ENCODE data around the gene KCNC2.

Gene KCNC2

GRCh38 chr12:75011120-75011519 lies 198.5 kb downstream of the KCNC2 start:
- H3K4me2 ChIP-seq (ENCODE audit: low read length): no peak overlapping the region
- no peaks in the 10 kb centered on the region for H3K36me3 ChIP-seq (ENCODE audit: control insufficient read depth, low read length)

DNA sequence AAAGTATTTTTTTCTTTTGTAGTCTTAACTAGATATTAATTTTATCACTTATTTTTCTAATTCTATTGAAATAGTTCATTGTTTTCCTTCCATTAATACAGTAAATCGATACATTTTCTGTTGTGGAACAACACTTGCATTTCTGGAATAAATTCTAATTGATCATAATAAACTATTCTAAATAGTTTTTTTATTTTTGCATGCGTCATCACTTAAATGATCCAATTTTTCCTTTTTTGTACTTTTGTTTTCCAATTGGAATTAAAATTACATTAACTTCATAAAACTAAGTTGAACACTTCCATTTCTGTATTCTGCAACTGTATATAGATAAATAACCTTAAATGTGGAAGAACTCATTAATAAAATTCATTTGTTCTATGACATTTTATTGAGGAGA lies 202.5 kb downstream of the KCNC2 start:
- TF ChIP-seq EZH2phosphoT487 (IDR thresholded peaks at IDR 0.05; ENCODE audit: borderline replicate concordance, low read length) (no peak), CTCF (IDR thresholded peaks at IDR 0.05; ENCODE audit: low read depth, low read length, poor library complexity, severe bottlenecking) (no peak)
- Histone ChIP-seq H3K79me2 (ENCODE audit: control insufficient read depth, low read length) (no peaks in the 10 kb centered on the region), H3K9me2 (replicated peaks; ENCODE audit: control insufficient read depth, low read length) (no peaks in the 10 kb centered on the region), H3K9me3 (ENCODE audit: control insufficient read depth, insufficient read depth, low read length) (no peaks in the 10 kb centered on the region), H3K4me2 (ENCODE audit: low read length) (no peak overlapping the region), H3K36me3 (ENCODE audit: control insufficient read depth, low read length) (no peaks in the 10 kb centered on the region), H4K20me1 (ENCODE audit: control insufficient read depth, insufficient read depth, low read depth, low read length) (no peaks in the 10 kb centered on the region), H3K4me1 (ENCODE audit: control insufficient read depth, low read length) (no peaks in the 10 kb centered on the region), H3K27ac (ENCODE audit: low read depth, low read length) (no peak overlapping the region), H3K27me3 (ENCODE audit: control insufficient read depth, low read length) (no peaks in the 10 kb centered on the region), H3F3A (ENCODE audit: control insufficient read depth, insufficient read depth) (no peaks in the 10 kb centered on the region), H3K4me3 (ENCODE audit: low read length) (no peak overlapping the region)

More at GRCh38 chr12:75011120-75011519, 198.5 kb downstream of the KCNC2 start:
- TF ChIP-seq CTCF (IDR thresholded peaks at IDR 0.05; ENCODE audit: low read depth, low read length, poor library complexity, severe bottlenecking) (no peak), EZH2phosphoT487 (IDR thresholded peaks at IDR 0.05; ENCODE audit: borderline replicate concordance, low read length) (no peak)
- H3K4me3 ChIP-seq (ENCODE audit: low read length): no peak overlapping the region
- H3K79me2 ChIP-seq (ENCODE audit: control insufficient read depth, low read length): no peaks in the 10 kb centered on the region
- H3K27ac ChIP-seq (ENCODE audit: low read depth, low read length): no peak overlapping the region
- no peaks in the 10 kb centered on the region for H3K9me3 ChIP-seq (ENCODE audit: control insufficient read depth, insufficient read depth, low read length)
- H3K9me2 ChIP-seq (replicated peaks; ENCODE audit: control insufficient read depth, low read length): no peaks in the 10 kb centered on the region
- no peaks in the 10 kb centered on the region for H3K4me1 ChIP-seq (ENCODE audit: control insufficient read depth, low read length)
- H3K27me3 ChIP-seq (ENCODE audit: control insufficient read depth, low read length): no peaks in the 10 kb centered on the region
- no peaks in the 10 kb centered on the region for H4K20me1 ChIP-seq (ENCODE audit: control insufficient read depth, insufficient read depth, low read depth, low read length)
- H3F3A ChIP-seq (ENCODE audit: control insufficient read depth, insufficient read depth): no peaks in the 10 kb centered on the region

GRCh38 chr12:75000120-75000519 lies 209.5 kb downstream of the KCNC2 start:
- no peak for TF ChIP-seq EZH2phosphoT487 (IDR thresholded peaks at IDR 0.05; ENCODE audit: borderline replicate concordance, low read length)
- TF ChIP-seq CTCF (IDR thresholded peaks at IDR 0.05; ENCODE audit: low read depth, low read length, poor library complexity, severe bottlenecking): no peak
- Histone ChIP-seq H3K27me3 (ENCODE audit: control insufficient read depth, low read length) (no peaks in the 10 kb centered on the region), H3K79me2 (ENCODE audit: control insufficient read depth, low read length) (no peaks in the 10 kb centered on the region), H3K27ac (ENCODE audit: low read depth, low read length) (no peak overlapping the region), H4K20me1 (ENCODE audit: control insufficient read depth, insufficient read depth, low read depth, low read length) (no peaks in the 10 kb centered on the region), H3K4me1 (ENCODE audit: control insufficient read depth, low read length) (no peaks in the 10 kb centered on the region), H3K4me2 (ENCODE audit: low read length) (no peak overlapping the region), H3K9me3 (ENCODE audit: control insufficient read depth, insufficient read depth, low read length) (no peaks in the 10 kb centered on the region), H3K36me3 (ENCODE audit: control insufficient read depth, low read length) (no peaks in the 10 kb centered on the region), H3F3A (ENCODE audit: control insufficient read depth, insufficient read depth) (no peaks in the 10 kb centered on the region), H3K4me3 (ENCODE audit: low read length) (no peak overlapping the region), H3K9me2 (replicated peaks; ENCODE audit: control insufficient read depth, low read length) (no peaks in the 10 kb centered on the region)

- no peak overlapping the region for H3K27ac ChIP-seq (ENCODE audit: low read depth, low read length)
- H3K27me3 ChIP-seq (ENCODE audit: control insufficient read depth, low read length): no peaks in the 10 kb centered on the region
- H3K9me2 ChIP-seq (replicated peaks; ENCODE audit: control insufficient read depth, low read length): no peaks in the 10 kb centered on the region
- no peaks in the 10 kb centered on the region for H3F3A ChIP-seq (ENCODE audit: control insufficient read depth, insufficient read depth)
- H3K4me1 ChIP-seq (ENCODE audit: control insufficient read depth, low read length): no peaks in the 10 kb centered on the region
- no peaks in the 10 kb centered on the region for H3K36me3 ChIP-seq (ENCODE audit: control insufficient read depth, low read length)
- H3K79me2 ChIP-seq (ENCODE audit: control insufficient read depth, low read length): no peaks in the 10 kb centered on the region
- no peak overlapping the region for H3K4me3 ChIP-seq (ENCODE audit: low read length)
- no peaks in the 10 kb centered on the region for H3K9me3 ChIP-seq (ENCODE audit: control insufficient read depth, insufficient read depth, low read length)
- TF ChIP-seq EZH2phosphoT487 (IDR thresholded peaks at IDR 0.05; ENCODE audit: borderline replicate concordance, low read length): no peak
- no peak for TF ChIP-seq CTCF (IDR thresholded peaks at IDR 0.05; ENCODE audit: low read depth, low read length, poor library complexity, severe bottlenecking)
- no peaks in the 10 kb centered on the region for H4K20me1 ChIP-seq (ENCODE audit: control insufficient read depth, insufficient read depth, low read depth, low read length)
- H3K4me2 ChIP-seq (ENCODE audit: low read length): no peak overlapping the region
Measured at GRCh38 chr12:74999474-74999873, 210.2 kb downstream of the KCNC2 start.
